ENCODE measurements around the gene MAMLD1. TPM values are rescaled to one million over a fixed set of nuclear protein-coding genes. Genes with fewer than 3 reads are reported as not detected.

MAMLD1 gene
- total RNA-seq, 1 donor from 2014 or later: 0.25 TPM

- peaks cover 1% of the 10 kb centered on the region for H3K27me3 Mint-ChIP-seq (ENCODE audit: unreplicated experiment)
- H3K4me1 Mint-ChIP-seq (ENCODE audit: low read depth, unreplicated experiment): no peaks in the 10 kb centered on the region
- DNase-seq: no peak
- no peaks in the 10 kb centered on the region for H3K36me3 Mint-ChIP-seq (ENCODE audit: unreplicated experiment)
- no peak overlapping the region for H3K27ac Mint-ChIP-seq (ENCODE audit: unreplicated experiment)
- TF ChIP-seq CTCF (IDR thresholded peaks at IDR 0.05; ENCODE audit: partially characterized antibody, unreplicated experiment): no peak
- no peaks in the 10 kb centered on the region for H3K9me3 Mint-ChIP-seq (ENCODE audit: unreplicated experiment)
- no peak overlapping the region for H3K4me3 Mint-ChIP-seq (ENCODE audit: unreplicated experiment)
These were observed 126.4 kb downstream of the MAMLD1 start for GRCh38 chrX:150489359-150490015.

- no peak for DNase-seq
- H3K36me3 Mint-ChIP-seq (ENCODE audit: unreplicated experiment): no peaks in the 10 kb centered on the region
- no peak overlapping the region for H3K27ac Mint-ChIP-seq (ENCODE audit: unreplicated experiment)
- no peaks in the 10 kb centered on the region for H3K27me3 Mint-ChIP-seq (ENCODE audit: unreplicated experiment)
- no peaks in the 10 kb centered on the region for H3K4me1 Mint-ChIP-seq (ENCODE audit: low read depth, unreplicated experiment)
- TF ChIP-seq CTCF (IDR thresholded peaks at IDR 0.05; ENCODE audit: partially characterized antibody, unreplicated experiment): no peak
- no peaks in the 10 kb centered on the region for H3K9me3 Mint-ChIP-seq (ENCODE audit: unreplicated experiment)
- H3K4me3 Mint-ChIP-seq (ENCODE audit: unreplicated experiment): no peak overlapping the region
These were observed 132.4 kb downstream of the MAMLD1 start for GRCh38 chrX:150495496-150495895.

GRCh38 chrX:150499240-150499639 is 136.1 kb downstream of the MAMLD1 start:
- H3K36me3 Mint-ChIP-seq (ENCODE audit: unreplicated experiment): no peaks in the 10 kb centered on the region
- no peak for TF ChIP-seq CTCF (IDR thresholded peaks at IDR 0.05; ENCODE audit: partially characterized antibody, unreplicated experiment)
- H3K4me3 Mint-ChIP-seq (ENCODE audit: unreplicated experiment): no peak overlapping the region
- no peak for DNase-seq
- H3K9me3 Mint-ChIP-seq (ENCODE audit: unreplicated experiment): no peaks in the 10 kb centered on the region
- no peak overlapping the region for H3K27ac Mint-ChIP-seq (ENCODE audit: unreplicated experiment)
- H3K4me1 Mint-ChIP-seq (ENCODE audit: low read depth, unreplicated experiment): no peaks in the 10 kb centered on the region
- no peaks in the 10 kb centered on the region for H3K27me3 Mint-ChIP-seq (ENCODE audit: unreplicated experiment)

- no peak for TF ChIP-seq CTCF (IDR thresholded peaks at IDR 0.05; ENCODE audit: partially characterized antibody, unreplicated experiment)
- DNase-seq: no peak
- no peak overlapping the region for H3K27ac Mint-ChIP-seq (ENCODE audit: unreplicated experiment)
- no peak overlapping the region for H3K4me3 Mint-ChIP-seq (ENCODE audit: unreplicated experiment)
- peaks cover 6% of the 10 kb centered on the region for H3K4me1 Mint-ChIP-seq (ENCODE audit: low read depth, unreplicated experiment)
- H3K36me3 Mint-ChIP-seq (ENCODE audit: unreplicated experiment): no peaks in the 10 kb centered on the region
- H3K9me3 Mint-ChIP-seq (ENCODE audit: unreplicated experiment): no peaks in the 10 kb centered on the region
- H3K27me3 Mint-ChIP-seq (ENCODE audit: unreplicated experiment): no peaks in the 10 kb centered on the region
These were observed 139.0 kb downstream of the MAMLD1 start for GRCh38 chrX:150502091-150502490.

GRCh38 chrX:150502979-150503897 is 140.1 kb downstream of the MAMLD1 start:
- Mint-ChIP-seq H3K36me3 (ENCODE audit: unreplicated experiment) (no peaks in the 10 kb centered on the region), H3K4me3 (ENCODE audit: unreplicated experiment) (no peak overlapping the region), H3K4me1 (ENCODE audit: low read depth, unreplicated experiment) (peaks cover 6% of the 10 kb centered on the region), H3K9me3 (ENCODE audit: unreplicated experiment) (no peaks in the 10 kb centered on the region), H3K27ac (ENCODE audit: unreplicated experiment) (no peak overlapping the region), H3K27me3 (ENCODE audit: unreplicated experiment) (no peaks in the 10 kb centered on the region)
- no peak for TF ChIP-seq CTCF (IDR thresholded peaks at IDR 0.05; ENCODE audit: partially characterized antibody, unreplicated experiment)
- DNase-seq: no peak
